Ovary (tissue), 9 donors: ENCODE data around the gene CCNI2. TPM values are rescaled to one million over a fixed set of nuclear protein-coding genes. Genes with fewer than 3 reads are reported as not detected.

Experiments used
- DNase-seq, 5 donors: peaks; one replicate each; pipeline ENCODE4 v3.0.0-alpha.2; 2019 to 2020
- H3K27ac ChIP-seq, 2 donors: fragments of 200-600 bp; one replicate each; pipeline versions ENCODE4 v1.5.1 to v1.8.0; 2019 to 2022
- H3K27me3 ChIP-seq: fragments of 200-600 bp; one replicate; pipeline ENCODE4 v1.8.0; 2022
- H3K36me3 ChIP-seq: fragments of 200-600 bp; sonication (generic); one replicate; pipeline ENCODE4 v1.5.1; 2019
- H3K4me1 ChIP-seq: one replicate; pipeline ENCODE4 v1.8.1; 2013; ENCODE audit warnings: mild to moderate bottlenecking, moderate library complexity; ENCODE audit not compliant: insufficient read depth
- H3K4me3 ChIP-seq: fragments of 200-600 bp; sonication (generic); one replicate; pipeline ENCODE4 v1.5.1; 2017
- H3K9me3 ChIP-seq, 2 donors: fragments of 200-600 bp in 1 of 2; sonication (generic) in 1 of 2; one replicate each; pipeline versions ENCODE4 v1.5.1 to v1.8.1; 2013 to 2019; ENCODE audit warnings: mild to moderate bottlenecking in 1 of 2, moderate library complexity in 1 of 2
- EP300 ChIP-seq: sonication (generic); formaldehyde crosslinking; IDR thresholded peaks from one replicate; pipeline ENCODE4 v1.6.1; 2017; ENCODE audit warnings: antibody characterized with exemption
- POLR2A ChIP-seq: fragments of 450-650 bp; IDR thresholded peaks from one replicate; pipeline ENCODE4 v1.6.1; 2017; ENCODE audit warnings: antibody characterized with exemption, mild to moderate bottlenecking, moderate library complexity
- WGBS, 3 donors: extraction: QIAGEN DNeasy Blood & Tissue Kit in 1 of 3; methylation state at CpG; one replicate each; pipeline versions ENCODE4 v1.1.5 to v1.1.7; 2013 to 2017; 5-methylcytosine and 5-hydroxymethylcytosine counted together
- intact Hi-C, 4 donors: fragments of 100-400 bp; cut with DNase I; formaldehyde crosslinking; loops; one replicate each; pipeline versions ENCODE4 v1.11.0 to v1.15.1; 2022 to 2023
- polyA plus RNA-seq, 2 donors: library from polyadenylated mRNA; stranded (reverse); fragments of 200-250 nt in 1 of 2; fragments of 350-450 nt in 1 of 2; fragmentation: Illumina TruSeq in 1 of 2; extraction: RNeasy Lipid Tissue Mini Kit (QIAGEN cat#74804) in 1 of 2; gene quantifications; one replicate each; pipeline ENCODE4 v1.2.3, GENCODE V29; 2013 to 2014
- total RNA-seq, 7 donors: library from RNA; depleted of rRNA in 2 of 7; stranded (reverse); fragments of >200 nt in 2 of 7; fragmentation: NEBNext Ultra II Directional in 3 of 7; extraction: Animal tissue kit (Norgen Biotek cat#: 25700) in 3 of 7; gene quantifications; one replicate each; pipeline versions ENCODE4 v1.1.0 to v1.2.4, GENCODE V29; 2016 to 2023
- TF ChIP-seq, protein P1 (sequence below), 3 donors: fragments of 450-650 bp in 2 of 3; fragments of 200-600 bp in 1 of 3; IDR thresholded peaks; one replicate each; pipeline versions ENCODE4 v1.5.1 to v1.8.0; 2016 to 2022; ENCODE audit warnings: antibody characterized with exemption in 3 of 3, mild to moderate bottlenecking in 1 of 3
- donor health status: DM: no; HTN: no; CAD: no; lungs with moderate emphysema.
- donor health status: DM: no; HTN: no; CAD: no.
- donor health status: Bipolar disorder and iron deficiency.
- donor health status: DM: yes; HTN: yes; CAD: no.
- donor health status: DM: no; HTN: no; CAD: no.
- donor health status: DM: yes; HTN: yes; CAD: no.

CCNI2 gene
- total and polyA plus RNA-seq, 9 donors: 0.10 to 1.4 (median 0.49) TPM; not detected in 5

DNA sequence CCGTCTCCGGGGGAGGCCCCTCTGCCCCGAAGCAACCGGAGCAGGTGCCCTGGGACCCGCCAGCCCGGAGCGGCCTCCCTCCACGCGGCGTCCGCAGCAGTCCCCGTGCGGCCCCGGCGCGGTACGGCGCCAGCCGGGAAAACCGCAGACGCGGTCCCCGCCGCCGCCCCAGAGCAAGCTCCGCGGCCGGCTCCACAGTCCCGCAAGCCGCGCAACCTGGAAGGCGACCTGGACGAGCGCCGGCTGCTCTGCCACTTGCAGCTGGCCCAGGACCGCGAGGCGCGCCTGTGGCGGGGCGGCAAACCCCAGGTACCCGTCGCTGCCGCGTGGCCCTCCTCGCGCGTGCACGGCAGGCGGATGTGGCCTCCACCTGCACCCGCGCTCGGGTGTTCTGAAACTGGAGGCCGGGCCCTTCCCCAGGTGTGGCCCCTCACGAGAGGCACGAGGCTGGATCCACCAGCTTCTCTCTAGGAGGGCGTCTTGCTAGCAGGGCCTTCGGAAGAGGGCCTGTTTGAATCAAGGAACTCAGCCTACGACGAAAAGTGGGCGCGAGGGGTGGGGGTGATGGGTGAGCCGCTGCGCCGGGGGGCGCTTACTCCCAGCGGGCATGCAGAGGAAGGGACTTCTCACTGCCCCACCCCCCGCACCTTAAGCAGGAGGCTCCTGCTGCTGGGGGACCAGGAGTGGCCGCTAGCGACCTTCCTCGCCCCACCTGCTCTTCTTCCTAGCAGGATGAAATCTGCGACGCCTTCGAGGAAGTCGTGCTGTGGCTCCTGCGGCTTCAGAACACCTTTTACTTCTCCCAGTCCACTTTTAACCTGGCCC, 602 bp downstream of the CCNI2 start:
- Histone ChIP-seq H3K27me3 (peaks cover 6% of the 10 kb centered on the region), H3K4me3 (peak overlapping the region; percentile 21), H3K4me1 (peaks cover 4% of the 10 kb centered on the region), H3K27ac (no peak overlapping the region), H3K9me3 (no peaks in the 10 kb centered on the region), H3K36me3 (no peaks in the 10 kb centered on the region)
- DNase-seq: no peak
- TF ChIP-seq, protein P1, sequence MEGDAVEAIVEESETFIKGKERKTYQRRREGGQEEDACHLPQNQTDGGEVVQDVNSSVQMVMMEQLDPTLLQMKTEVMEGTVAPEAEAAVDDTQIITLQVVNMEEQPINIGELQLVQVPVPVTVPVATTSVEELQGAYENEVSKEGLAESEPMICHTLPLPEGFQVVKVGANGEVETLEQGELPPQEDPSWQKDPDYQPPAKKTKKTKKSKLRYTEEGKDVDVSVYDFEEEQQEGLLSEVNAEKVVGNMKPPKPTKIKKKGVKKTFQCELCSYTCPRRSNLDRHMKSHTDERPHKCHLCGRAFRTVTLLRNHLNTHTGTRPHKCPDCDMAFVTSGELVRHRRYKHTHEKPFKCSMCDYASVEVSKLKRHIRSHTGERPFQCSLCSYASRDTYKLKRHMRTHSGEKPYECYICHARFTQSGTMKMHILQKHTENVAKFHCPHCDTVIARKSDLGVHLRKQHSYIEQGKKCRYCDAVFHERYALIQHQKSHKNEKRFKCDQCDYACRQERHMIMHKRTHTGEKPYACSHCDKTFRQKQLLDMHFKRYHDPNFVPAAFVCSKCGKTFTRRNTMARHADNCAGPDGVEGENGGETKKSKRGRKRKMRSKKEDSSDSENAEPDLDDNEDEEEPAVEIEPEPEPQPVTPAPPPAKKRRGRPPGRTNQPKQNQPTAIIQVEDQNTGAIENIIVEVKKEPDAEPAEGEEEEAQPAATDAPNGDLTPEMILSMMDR (IDR thresholded peaks at IDR 0.05): no peak
- no peak for TF ChIP-seq POLR2A
- TF ChIP-seq EP300: no peak
- intact Hi-C loops: no loop called here
- WGBS, 3 donors: 28 to 71% (median 40%) methylated on average over 21 to 76 of the region's 76 CpGs

DNA sequence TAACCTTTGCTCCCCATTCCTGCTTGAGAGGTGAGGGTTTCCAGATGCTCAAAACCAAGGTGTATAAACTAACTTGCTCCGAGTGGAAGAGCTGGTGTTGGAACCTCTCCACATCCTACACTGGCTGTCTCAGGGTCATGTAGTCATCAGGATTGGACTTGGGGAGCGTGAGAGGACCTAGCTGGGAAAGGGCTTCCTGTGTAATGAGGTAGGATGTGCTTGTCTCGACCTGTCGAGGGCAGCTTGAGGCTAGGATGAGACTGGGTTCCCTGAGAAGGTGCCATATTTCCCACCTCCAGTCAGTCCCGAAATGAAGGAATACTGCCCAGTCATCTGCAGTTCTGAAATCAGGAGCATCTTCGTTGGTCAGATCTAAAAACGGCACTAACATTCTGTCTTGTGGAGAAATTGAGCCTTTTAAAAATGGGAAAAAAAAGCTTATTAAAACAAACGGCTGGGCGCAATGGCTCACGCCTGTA, 1.3 kb downstream of the CCNI2 start:
- Histone ChIP-seq H3K36me3 (no peaks in the 10 kb centered on the region), H3K9me3 (no peaks in the 10 kb centered on the region), H3K27me3 (peaks cover 6% of the 10 kb centered on the region), H3K4me1 (peaks cover 4% of the 10 kb centered on the region), H3K27ac (no peak overlapping the region), H3K4me3 (no peak overlapping the region)
- DNase-seq: no peak
- intact Hi-C loops: no loop called here
- 82 to 90% (median 84%) methylated on average over 10 of the region's 10 CpGs for WGBS, 3 donors
- TF ChIP-seq, protein P1 (IDR thresholded peaks at IDR 0.05): no peak
- TF ChIP-seq EP300 (no peak), POLR2A (no peak)

DNA sequence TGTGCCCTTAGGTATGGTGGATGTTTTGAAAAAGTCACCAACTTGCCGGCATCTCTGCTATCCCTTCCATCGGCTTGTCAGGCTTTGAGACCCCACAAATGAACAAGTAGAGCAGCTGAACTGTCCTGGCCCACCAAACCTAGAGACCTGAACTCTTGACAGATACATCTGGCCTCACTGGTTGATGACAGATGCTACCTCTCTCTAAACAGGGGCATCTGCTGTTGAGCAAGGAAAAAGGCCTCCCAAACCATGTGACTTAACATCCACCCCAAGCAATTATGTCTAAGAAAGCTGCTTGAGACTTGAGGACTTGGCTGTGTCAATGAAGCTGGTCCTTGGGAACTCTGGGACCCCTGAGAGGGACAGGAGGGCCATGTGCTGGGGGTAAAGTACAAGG, 2.3 kb downstream of the CCNI2 start:
- WGBS, 3 donors: 88 to 95% (median 89%) methylated on average over 2 of the region's 2 CpGs
- Histone ChIP-seq H3K4me3 (no peak overlapping the region), H3K4me1 (peaks cover 4% of the 10 kb centered on the region), H3K27me3 (peaks cover 6% of the 10 kb centered on the region), H3K9me3 (no peaks in the 10 kb centered on the region), H3K27ac (no peak overlapping the region), H3K36me3 (no peaks in the 10 kb centered on the region)
- no peak for DNase-seq
- intact Hi-C loops: no loop called here
- TF ChIP-seq, protein P1 (IDR thresholded peaks at IDR 0.05): no peak
- no peak for TF ChIP-seq POLR2A
- no peak for TF ChIP-seq EP300

DNA sequence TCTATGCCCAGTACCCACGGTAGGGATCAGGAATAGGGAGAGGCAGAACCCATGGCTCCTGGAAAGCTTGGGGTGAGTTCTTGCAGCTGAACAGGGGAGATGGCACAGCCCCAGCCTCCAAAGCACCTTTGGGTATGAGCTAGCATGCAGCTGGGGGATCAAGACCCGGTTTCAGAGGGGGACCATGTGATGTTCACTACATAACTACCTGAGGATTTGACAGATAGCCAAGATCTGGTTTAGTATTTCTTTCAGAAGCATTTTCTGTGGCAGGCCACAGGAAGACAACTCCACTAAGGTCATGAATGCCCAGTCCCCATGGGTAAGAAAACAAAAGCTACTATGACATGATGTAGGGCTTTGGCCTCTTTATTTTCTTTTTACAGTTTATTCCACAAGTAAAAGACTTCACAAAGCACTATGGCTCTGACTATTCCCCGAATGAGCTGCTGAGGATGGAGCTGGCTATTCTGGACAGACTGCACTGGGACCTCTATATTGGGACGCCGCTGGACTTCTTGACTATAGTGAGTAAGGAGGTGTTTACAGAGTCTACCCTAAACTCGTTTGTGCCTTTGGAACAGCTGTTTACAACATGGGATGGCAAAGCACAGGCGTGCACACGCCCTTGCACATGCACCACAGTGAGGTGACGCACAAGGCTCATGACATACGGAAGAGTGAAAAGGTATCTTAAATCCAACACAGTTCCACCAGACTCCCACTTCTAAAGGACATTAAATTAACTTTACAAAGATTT, 3.4 kb downstream of the CCNI2 start:
- Histone ChIP-seq H3K36me3 (no peaks in the 10 kb centered on the region), H3K9me3 (no peaks in the 10 kb centered on the region), H3K27me3 (peaks cover 6% of the 10 kb centered on the region), H3K4me1 (peaks cover 4% of the 10 kb centered on the region), H3K4me3 (no peak overlapping the region), H3K27ac (no peak overlapping the region)
- 71 to 84% (median 81%) methylated on average over 10 of the region's 10 CpGs for WGBS, 3 donors
- intact Hi-C loops: no loop called here
- DNase-seq: no peak
- TF ChIP-seq EP300 (no peak), POLR2A (no peak)
- TF ChIP-seq, protein P1 (IDR thresholded peaks at IDR 0.05): no peak
